GM21529 (cell line): ENCODE measurements around the gene ADRM1.

Source experiments
- ATAC-seq: cut with Tn5 transposase; IDR thresholded peaks from one replicate; pipeline ENCODE4 v1.9.1; 2021; ENCODE audit not compliant: unreplicated experiment

ADRM1 gene

DNA sequence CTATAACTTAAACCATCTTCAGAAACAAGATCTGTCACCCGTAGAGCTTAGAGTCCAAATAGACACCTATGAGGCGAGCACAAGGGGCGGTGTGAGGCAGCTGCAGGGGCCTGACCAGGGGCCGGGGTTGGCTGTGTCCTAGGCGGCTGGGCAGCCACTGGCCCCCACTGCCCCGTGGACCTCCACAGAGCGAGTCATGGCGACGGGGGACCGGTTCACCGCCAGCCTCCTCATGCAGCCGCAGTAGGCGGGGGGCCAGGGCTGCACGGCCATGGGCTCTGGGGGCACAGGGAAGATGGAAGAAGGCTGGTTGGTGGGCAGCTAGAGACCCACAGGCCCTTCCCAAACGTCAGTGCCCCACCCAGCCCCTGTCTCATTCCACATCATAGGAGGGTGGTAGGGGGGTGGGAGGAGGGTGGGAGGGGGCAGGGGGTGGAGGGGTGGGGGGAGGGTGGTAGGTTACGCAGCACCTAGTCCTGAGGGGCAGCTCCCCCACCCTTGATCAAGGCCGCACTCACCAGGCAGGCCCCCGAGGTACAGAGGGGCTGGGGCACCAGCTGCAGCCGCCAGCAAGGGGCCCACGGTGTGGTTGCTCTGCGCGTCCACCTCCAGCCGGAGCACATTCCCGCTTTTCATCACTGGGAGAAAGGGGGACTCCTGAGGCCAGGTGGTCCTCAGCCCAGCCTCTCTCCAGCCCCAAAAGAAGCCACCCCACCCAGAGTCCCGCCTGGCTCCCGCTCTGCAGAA is 6.6 kb downstream of the ADRM1 start:
- ATAC-seq: no peak

DNA sequence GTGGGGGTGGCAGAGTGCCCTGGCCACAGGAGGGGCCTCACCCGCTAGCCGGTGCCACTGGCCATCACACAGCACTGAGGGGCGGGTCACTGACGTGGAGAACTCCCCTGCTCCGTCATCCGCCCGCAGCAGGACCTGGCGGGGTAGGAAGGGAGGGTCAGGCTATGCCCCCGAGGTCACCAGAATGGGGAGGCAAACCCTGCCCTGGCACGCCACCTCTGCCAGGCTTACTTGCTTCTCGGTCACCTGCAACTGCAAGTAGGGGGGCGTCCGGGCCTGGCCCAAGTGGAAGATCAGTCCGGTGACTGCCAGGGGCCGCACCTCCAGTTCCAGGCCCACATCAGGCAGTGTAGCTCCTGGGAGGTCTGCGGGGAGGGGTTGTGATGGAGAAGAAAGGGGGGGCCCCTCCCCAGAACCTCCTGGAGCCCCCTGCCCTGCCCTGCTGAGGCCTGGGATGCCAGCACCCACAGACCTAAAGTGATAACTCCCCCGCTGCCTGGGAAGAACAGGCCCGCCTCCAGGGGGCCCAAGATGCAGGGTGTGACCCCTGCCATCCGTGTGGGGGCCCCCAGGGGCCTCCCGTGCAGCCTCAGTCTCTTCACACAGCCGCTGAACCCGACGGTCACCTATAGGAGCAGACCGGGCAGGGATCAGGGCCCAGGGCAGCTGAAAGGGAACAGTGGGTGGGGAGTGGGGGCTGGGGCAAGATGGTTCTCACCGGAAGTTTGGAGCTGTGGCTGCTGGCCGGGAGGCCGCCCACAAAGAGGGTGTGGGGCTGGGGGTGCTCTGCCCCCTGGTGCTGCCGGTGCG is 7.4 kb downstream of the ADRM1 start:
- ATAC-seq: no peak

DNA sequence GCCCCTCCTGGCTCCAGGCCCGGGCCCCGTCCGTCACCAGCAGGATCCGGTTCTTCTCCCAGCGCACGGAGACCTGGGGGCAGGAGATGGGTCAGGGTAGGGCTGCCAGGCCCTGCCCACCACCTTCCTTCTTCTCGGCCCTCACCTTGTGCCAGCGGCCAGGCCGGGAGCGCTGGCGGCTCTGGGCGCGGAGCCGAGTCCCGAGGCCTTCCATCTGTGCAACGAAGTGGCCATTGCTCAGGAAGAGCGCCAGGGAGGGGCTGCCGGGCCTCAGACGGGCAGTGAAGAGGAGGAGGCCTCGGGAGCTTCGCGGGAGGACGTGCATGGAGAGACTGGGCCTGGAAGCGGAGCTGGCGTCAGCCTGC is 7.9 kb downstream of the ADRM1 start:
- no peak for ATAC-seq

DNA sequence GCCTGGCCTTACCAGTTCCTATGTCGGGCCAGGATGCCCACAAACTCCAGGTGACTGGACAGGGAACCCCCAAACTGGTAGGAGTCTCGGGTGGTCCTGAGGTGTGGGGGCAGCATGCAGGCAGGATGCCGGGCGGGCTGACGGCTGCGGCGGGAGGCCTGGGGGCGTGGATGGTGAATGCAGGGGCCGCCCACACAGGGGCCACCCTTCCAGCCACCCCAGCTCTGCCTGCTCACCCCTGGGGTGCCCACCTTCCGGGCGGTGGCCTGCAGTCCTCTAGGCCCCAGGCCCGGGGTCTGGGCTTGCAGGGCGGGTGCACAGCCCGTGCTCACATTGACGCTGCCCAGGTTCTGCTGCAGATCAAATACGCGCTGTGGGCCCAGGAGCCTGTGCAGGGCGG is 8.4 kb downstream of the ADRM1 start:
- ATAC-seq: no peak

DNA sequence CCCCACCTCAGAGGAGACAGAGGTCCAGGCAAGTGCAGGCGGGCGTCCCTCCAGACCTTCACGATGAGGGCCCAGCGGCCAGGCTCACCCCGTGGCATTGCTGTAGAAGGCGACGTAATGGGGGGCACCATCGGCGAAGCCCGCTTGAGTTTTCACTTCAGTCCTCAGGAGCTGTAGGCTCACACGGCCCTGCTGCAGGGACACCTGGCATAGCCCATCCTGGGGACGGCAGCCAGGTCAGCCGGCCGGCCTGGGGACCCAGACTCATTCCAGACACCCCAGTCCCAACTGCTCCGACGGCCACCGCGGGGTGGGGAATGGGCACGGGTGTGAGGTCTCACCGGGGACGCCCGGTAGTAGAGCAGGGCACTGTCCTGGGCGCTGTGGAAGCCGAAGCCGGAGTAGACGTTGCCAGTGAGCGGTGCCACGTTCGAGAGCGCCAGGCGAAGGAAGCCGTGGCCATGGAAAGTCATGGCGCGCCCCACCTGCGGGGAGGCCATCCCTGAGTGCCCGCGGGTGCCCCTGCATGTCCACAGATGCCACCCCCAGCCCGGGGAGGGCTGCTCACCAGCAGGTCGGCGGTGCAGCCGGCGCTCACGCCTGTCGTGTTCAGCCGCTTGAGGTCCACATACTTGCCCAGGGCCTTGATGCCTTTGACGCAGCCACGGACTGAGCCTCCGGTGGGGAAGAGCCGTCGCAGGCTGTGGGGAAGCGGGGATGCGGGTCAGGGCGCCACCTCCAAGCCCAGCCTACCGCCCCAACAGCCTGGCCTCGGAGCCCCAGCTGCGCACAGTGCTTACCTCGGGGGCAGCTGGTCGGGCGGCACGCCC is 9.2 kb downstream of the ADRM1 start:
- ATAC-seq: no peak

DNA sequence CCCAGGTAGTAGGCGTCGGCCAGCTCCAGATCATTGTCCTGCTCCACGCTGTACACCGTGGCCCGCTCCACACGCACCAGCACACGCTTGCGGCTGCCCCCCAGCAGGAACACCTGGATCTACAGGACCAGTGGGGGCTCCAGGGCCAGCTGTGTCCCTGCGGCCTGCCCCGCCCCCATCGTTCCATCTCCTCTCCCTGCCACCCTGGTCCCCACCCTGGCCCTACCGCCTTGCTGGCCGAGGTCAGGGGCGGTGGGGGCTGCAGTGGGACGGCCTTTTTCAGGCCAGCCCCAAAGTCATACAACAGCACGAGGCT is 9.8 kb downstream of the ADRM1 start:
- ATAC-seq: no peak

DNA sequence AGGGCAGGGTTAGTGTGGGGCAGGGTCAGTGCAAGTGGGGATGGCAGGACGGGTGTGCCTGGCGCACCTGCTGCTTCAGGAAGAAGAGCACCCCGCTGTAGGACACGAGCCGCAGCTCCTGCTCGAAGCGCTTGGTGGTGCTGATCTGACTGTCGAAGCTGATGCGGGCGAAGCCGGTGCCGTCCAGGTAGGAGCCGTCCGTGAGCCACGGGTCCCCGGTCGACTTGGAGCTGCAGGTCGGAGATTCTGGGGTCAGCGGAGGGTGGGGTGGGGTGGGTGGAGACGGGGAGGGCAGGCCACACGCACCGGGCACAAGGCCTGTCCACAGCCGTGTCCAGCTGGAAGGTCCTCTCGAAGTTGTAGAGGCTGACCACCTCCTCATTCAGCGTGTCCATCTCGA is 10.2 kb downstream of the ADRM1 start:
- no peak for ATAC-seq

DNA sequence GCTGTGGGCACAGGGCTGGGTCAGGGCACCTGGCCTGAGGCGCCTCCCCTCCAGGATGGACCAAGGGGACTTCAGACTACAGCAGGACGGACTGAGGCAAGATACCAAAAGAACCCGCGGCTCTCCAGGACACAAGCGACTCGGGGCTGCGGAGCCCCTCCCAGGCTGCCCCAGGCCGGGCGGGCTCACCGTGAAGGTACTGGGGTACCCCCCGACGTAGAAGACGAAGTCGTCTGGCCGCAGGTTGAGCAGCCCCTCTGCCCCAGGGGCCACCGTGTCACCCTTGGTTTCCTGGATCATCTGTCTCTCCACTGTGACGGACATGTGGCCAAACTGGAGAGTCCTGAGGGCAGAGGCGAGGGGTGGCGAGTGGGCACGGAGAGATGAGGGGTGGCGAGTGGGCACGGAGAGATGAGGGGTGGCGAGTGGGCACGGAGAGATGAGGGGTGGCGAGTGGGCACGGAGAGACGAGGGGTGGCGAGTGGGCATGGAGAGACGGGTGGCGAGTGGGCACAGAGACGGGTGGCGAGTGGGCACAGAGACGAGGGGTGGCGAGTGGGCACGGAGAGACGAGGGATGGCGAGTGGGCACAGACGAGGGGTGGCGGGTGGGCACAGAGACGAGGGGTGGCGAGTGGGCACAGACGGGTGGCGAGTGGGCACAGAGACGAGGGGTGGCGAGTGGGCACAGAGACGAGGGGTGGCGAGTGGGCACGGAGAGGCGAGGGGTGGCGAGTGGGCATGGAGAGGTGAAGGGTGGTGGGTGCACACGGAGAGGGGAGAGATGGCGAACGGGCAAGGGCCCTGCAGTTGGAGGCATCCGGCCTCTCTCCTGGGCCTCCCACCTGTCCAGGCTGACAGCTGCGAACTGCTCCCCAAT is 10.9 kb downstream of the ADRM1 start:
- no peak for ATAC-seq

DNA sequence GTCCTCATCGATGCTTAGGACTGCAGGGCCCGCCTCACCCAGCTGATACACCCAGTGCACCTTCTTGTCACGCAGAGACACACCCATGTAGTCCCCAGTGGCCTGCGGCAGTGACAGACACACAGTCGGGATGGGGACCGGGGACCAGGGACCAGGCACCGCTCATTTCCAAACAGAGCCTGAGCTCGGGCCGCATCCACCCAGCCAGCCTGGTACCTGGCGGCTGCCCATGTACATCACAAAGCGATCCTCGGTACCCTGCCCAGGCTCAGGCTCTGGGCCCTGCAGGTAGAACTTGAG is 11.5 kb downstream of the ADRM1 start:
- ATAC-seq: no peak

DNA sequence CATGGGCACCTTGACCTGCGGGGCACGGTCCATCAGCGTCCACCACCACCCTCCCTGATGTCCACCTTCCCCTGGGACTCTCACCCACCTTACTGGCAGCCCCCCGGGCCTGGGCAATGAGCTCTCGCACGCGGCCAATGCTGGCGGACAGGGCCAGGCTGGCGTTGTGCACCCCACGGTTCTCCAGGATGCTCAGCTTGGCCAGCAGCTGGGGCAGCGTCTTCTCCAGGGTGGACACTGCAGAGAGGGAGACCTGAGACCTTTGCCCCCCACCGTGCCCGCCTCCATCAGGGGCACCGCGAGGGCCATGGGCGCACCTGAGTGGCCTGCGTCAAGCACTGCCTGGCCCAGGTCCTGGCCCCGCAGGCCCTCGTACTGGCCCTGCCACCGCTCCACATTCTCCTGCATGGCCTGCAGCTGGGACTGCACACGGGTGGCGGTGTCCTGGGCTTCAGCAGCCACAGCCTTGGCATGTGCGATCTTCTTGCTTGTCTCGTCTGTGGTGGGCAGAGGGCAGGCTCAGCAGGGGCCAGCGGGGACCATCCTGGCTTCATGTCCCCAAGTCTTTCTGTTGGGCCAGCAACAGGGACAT is 12.0 kb downstream of the ADRM1 start:
- no peak for ATAC-seq

DNA sequence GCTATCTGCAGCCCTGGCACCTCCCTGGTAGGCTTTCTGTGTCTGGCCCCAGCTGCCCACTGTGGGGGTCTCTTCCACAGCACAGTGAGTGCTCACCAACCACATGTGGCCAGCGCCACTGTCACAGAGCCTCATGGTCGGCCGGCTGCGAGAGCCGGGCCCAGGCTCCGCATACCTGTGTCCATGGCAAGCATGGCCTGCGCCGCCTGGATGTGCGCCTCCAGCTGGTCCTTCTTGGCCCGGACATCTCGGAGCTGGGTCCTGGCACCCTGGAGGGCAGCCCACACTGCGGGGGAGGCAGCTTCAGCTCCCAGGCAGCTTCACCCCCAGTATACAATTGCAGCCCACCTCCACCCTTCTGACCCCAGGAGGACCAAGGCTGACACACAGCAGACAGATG is 13.0 kb downstream of the ADRM1 start:
- no peak for ATAC-seq

DNA sequence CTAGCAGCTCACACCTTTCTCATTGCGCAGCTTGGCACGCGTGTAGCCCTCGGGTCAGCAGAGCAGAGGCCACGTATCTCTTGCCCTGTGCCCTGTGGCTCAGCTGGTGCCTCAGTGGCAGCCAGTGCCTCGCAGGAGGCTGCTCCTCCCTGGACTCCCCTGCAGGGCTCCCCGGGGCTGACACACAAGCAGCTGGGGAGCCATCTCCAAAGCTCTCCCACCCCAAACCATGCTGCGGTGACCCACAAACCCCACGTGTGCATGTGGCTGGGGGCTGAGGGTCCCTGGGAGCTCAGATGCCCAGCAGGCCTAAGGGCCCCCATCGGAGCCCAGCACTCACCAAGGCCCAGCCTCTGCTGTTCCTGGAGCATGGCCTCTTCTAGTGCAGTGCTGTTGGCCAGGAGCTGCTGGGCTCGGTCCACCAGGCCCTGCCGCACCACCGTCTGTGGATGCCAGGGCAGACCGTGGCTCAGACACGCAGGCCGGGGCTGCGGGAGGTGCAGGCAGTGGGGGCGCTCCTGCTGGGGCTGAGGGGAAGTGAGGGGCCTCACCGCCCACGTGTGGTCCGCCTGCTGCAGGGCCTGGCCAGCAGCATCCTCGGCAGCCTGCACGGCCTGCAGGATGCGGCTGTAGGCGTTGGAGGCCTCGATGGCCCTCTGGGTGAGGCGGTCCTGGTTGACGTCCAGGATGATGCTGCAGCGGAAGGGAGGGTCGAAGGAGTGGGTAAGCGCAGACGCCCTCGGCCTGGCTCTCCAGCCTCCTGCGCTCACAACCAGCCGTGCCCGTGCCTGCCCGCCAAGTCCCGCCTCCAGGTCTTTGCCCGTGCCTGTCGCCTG is 13.8 kb downstream of the ADRM1 start:
- ATAC-seq: no peak

DNA sequence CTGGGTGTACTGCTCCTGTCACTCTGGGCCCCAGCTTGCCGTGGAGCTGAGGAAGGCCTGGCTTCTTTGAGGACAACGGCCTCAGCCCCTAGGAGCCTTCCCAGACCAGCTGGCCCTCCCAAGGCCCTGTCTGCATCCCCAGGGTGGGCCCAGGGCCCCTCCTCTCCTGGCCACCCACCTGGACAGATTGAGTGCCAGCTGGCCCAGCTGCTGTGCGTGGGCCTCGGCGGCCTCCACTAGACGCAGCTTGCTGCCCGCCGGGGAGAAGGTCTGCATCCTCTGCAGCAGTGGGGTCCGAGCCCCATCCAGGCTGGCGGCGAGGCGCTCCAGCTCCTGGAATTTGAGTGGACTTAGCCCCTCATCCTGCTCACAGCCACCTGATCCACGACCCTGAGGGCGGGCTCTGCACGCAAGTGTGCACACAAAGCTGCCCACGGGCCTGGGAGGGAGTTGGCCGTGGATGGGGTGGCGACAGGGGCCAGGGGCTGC is 14.4 kb downstream of the ADRM1 start:
- ATAC-seq: no peak

DNA sequence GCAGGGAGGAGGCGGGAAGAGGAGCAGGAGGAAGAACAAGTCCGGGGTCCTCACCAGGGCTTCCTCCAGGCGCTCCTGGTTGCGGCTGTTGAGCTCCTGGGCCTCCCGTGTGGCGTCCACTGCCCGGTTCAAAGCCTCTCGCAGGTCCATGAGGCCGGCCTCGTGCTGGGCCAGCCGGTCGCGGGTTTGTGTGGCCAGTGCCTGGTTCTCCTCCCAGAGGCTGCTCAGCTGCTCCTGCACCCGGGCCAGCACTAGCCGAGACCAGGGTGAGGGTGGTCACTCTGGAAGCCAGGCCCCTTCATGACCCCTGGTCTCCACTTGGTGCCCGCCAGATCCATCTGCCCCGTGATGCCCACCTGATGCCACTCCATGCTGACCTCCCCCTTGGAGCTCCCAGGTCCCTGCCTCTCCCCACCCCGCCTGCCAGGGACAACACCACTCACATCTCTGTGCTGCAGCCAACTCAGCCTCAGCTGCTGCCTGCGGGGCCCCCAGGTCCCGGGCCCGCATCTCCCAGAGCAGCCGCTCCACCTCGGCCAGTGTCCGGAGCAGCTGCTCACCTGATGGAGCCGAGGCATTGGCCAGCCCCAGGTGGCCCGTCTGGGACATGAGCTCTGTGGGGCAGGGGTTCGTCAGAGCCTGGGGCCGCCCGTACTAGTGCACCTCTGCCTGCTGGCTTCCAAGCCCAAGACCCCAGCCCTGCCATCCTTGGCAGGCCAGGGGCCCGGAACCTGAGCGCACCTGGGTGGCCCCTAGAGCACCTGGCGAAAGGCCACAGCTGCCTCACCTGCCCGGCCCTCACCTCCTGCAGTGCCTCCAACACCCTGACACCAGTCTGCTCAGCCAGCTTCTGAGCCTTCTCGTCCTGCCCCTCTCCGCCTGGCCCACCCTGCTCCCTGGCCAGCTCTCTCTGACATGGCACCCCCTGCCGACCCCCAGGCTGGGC is 15.9 kb downstream of the ADRM1 start:
- no peak for ATAC-seq

DNA sequence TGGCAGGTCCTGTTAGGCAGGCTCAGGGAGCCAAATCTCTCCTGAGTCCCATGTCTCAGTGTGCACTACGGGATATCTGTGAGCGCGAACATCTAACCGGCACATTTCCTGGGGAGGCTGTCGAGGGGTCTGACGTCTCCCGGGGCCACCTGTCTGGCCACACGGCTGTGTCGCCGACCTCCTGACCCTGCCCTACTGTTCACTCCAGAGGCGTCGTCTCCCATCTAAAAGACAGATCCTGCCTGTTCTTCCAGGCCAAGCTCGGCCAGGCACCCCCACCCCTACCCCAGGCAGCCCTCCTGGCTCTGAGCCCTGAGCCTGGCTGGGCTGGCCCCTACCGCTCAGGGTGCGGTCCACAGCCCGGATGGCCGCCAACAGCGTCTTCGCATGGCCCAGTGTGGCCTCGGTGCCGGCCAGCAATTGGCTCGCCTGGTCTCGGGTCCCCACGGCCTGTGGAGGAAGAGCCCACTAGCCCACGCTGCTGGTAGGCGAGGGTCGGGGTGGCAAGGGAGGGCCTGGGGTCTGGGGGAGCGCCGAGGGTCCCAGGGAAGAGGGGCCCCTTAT is 16.6 kb downstream of the ADRM1 start:
- no peak for ATAC-seq

DNA sequence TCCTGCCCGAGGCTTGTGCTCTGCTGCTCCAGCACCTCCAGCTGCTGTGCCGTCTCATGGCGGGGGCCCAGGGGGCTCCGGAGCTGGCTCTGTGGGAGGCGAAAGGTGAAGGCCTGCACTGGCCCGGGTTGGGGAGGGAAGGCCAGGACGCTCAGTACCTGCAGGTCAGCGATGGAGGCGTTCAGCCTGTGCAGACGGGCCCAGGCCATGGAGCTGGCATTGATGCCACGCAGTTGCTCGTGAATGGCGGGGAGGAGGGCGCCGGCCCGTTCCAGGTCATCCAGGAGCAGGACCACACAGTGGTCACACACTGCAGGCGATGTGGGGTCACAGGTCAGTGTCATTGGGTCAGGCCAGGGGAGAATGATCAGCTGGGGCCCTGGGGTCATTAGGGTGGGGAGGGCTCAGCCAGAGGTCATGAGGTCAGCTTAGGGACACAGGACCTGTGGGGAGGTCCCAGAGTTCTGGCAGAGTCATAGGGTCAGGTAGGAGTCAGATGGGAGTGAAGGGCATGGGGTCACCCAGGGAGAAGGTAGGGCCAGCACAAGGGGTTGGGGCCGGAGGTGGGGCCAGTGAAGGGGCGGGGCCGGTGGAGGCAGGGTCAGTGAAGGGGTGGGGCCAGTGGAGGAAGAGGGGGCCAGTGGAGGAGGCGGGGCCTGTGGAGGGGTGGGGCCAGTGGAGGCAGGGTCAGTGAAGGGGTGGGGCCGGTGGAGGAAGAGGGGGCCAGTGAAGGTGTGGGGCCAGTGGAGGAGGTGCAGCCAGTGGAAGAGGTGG is 18.0 kb downstream of the ADRM1 start:
- no peak for ATAC-seq

DNA sequence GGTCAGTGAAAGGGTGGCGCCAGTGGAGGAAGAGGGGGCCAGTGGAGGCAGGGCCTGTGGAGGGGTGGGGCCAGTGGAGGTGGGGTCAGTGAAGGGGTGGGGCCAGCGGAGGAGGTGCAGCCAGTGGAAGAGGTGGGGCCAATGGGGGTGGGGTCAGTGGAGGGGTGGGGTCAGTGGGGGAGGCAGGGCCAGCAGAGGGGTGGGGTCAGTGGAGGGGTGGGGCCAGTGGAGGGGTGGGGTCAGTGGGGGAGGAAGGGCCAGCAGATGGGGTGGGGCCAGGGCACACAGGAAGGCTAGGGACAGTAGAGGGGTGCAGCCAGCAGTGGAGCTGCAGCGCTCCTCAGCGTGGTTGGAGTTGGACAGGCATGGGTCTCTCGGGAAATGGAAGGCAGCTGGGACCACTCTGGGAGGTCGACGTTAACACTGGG is 18.7 kb downstream of the ADRM1 start:
- no peak for ATAC-seq
